Hepatocyte (in vitro differentiated cells): Measurements from ENCODE around the gene GIMAP5.

Experiments
- CTCF ChIP-seq: fragments of 200-600 bp; sonication (generic); IDR thresholded peaks from 2 replicates; pipeline ENCODE4 v1.5.1; 2016; ENCODE audit warnings: antibody characterized with exemption, mild to moderate bottlenecking; ENCODE audit not compliant: poor library complexity
- EZH2 ChIP-seq: fragments of 200-600 bp; sonication (generic); IDR thresholded peaks from 2 replicates; pipeline ENCODE4 v1.6.1; 2016; ENCODE audit warnings: antibody characterized with exemption, mild to moderate bottlenecking, borderline replicate concordance

GRCh38 chr7:150728609-150729008, 8.6 kb upstream of the GIMAP5 start:
- TF ChIP-seq CTCF (no peak), EZH2 (no peak)
